ENCODE data around the gene ZBTB7C. TPM values are rescaled to one million over a fixed set of nuclear protein-coding genes. Genes with fewer than 3 reads are reported as not detected.

The ZBTB7C gene
- total and polyA plus RNA-seq, 2 donors (not counting 1 experiment from before 2014, with no cell fraction given) = not detected

- no peaks in the 10 kb centered on the region for H4K20me1 ChIP-seq (ENCODE audit: control insufficient read depth, insufficient read depth, low read length, poor library complexity, severe bottlenecking)
- H3K27me3 Mint-ChIP-seq = peaks cover 27% of the 10 kb centered on the region
- ChIA-PET CTCF (no interaction called here), POLR2A (no interaction called here)
- no peak overlapping the region for H3K4me3 ChIP-seq (ENCODE audit: control extremely low read depth in 1 of 5, extremely low read depth in 1 of 5, insufficient read depth in 1 of 5, low read depth in 2 of 5, low read length in 4 of 5)
- no peak for TF ChIP-seq EZH2 (IDR thresholded peaks at IDR 0.05; ENCODE audit: borderline replicate concordance, insufficient read depth, low read depth, low read length, poor library complexity, severe bottlenecking)
- 91% methylated on average over 11 of the region's 11 CpGs for WGBS (ENCODE audit: insufficient coverage)
- no peaks in the 10 kb centered on the region for H3K79me2 ChIP-seq (ENCODE audit: control insufficient read depth, insufficient read depth, low read length)
- no peak overlapping the region for H2AFZ ChIP-seq (ENCODE audit: insufficient read depth, low read depth, low read length, poor library complexity, severe bottlenecking)
- no peaks in the 10 kb centered on the region for H3K9me3 ChIP-seq (ENCODE audit: control extremely low read depth in 1 of 3, control insufficient read depth in 2 of 3, insufficient read depth in 1 of 3, low read length in 2 of 3)
- no peaks in the 10 kb centered on the region for H3K9me3 Mint-ChIP-seq (ENCODE audit: insufficient read depth)
- H3K9ac ChIP-seq (ENCODE audit: low read length) = no peak overlapping the region
- H3K4me1 Mint-ChIP-seq = no peaks in the 10 kb centered on the region
- H3K27me3 ChIP-seq (replicated peaks in 1 of 4; ENCODE audit: control extremely low read depth in 1 of 4, control insufficient read depth in 3 of 4, insufficient read depth in 4 of 4, low read length in 3 of 4) = peaks cover 0 to 2% (median 0%) of the 10 kb centered on the region in 4 experiments
- no peak overlapping the region for H3K27ac Mint-ChIP-seq
- no peaks in the 10 kb centered on the region for H3K4me1 ChIP-seq (ENCODE audit: control insufficient read depth in 2 of 2, insufficient read depth in 2 of 2, low read length in 2 of 2)
- no peak overlapping the region for H3K4me3 Mint-ChIP-seq
- ATAC-seq (ENCODE audit: low read depth) = no peak
- H3K4me2 ChIP-seq (replicated peaks; ENCODE audit: low read depth, low read length, poor library complexity, severe bottlenecking) = no peak overlapping the region
- no peak overlapping the region for H3K27ac ChIP-seq (ENCODE audit: low read length in 2 of 2)
- intact Hi-C loops (cut with micrococcal nuclease) = no loop called here
- no peaks in the 10 kb centered on the region for H3K36me3 ChIP-seq (replicated peaks in 1 of 2; ENCODE audit: control extremely low read depth in 1 of 2, control insufficient read depth in 1 of 2, extremely low read depth in 1 of 2, insufficient read depth in 2 of 2, low read length in 1 of 2)
- no peak for DNase-seq
These were observed 340.2 kb downstream of the ZBTB7C start for GRCh38 chr18:48068916-48069445.

- H3K4me3 Mint-ChIP-seq = no peak overlapping the region
- Histone ChIP-seq H3K4me1 (ENCODE audit: control insufficient read depth in 2 of 2, insufficient read depth in 2 of 2, low read length in 2 of 2) (no peaks in the 10 kb centered on the region), H3K27ac (ENCODE audit: low read length in 2 of 2) (no peak overlapping the region), H3K4me2 (replicated peaks; ENCODE audit: low read depth, low read length, poor library complexity, severe bottlenecking) (no peak overlapping the region), H2AFZ (ENCODE audit: insufficient read depth, low read depth, low read length, poor library complexity, severe bottlenecking) (no peak overlapping the region), H4K20me1 (ENCODE audit: control insufficient read depth, insufficient read depth, low read length, poor library complexity, severe bottlenecking) (no peaks in the 10 kb centered on the region), H3K9me3 (ENCODE audit: control extremely low read depth in 1 of 3, control insufficient read depth in 2 of 3, insufficient read depth in 1 of 3, low read length in 2 of 3) (no peaks in the 10 kb centered on the region), H3K79me2 (ENCODE audit: control insufficient read depth, insufficient read depth, low read length) (no peaks in the 10 kb centered on the region), H3K27me3 (replicated peaks in 1 of 4; ENCODE audit: control extremely low read depth in 1 of 4, control insufficient read depth in 3 of 4, insufficient read depth in 4 of 4, low read length in 3 of 4) (peaks cover 0 to 6% (median 0%) of the 10 kb centered on the region in 4 experiments), H3K9ac (ENCODE audit: low read length) (no peak overlapping the region), H3K36me3 (replicated peaks in 1 of 2; ENCODE audit: control extremely low read depth in 1 of 2, control insufficient read depth in 1 of 2, extremely low read depth in 1 of 2, insufficient read depth in 2 of 2, low read length in 1 of 2) (no peaks in the 10 kb centered on the region), H3K4me3 (ENCODE audit: control extremely low read depth in 1 of 5, extremely low read depth in 1 of 5, insufficient read depth in 1 of 5, low read depth in 2 of 5, low read length in 4 of 5) (no peak overlapping the region)
- no peak overlapping the region for H3K27ac Mint-ChIP-seq
- H3K4me1 Mint-ChIP-seq = no peaks in the 10 kb centered on the region
- no peak for ATAC-seq (ENCODE audit: low read depth)
- ChIA-PET CTCF (no interaction called here), POLR2A (no interaction called here)
- no peak for TF ChIP-seq EZH2 (IDR thresholded peaks at IDR 0.05; ENCODE audit: borderline replicate concordance, insufficient read depth, low read depth, low read length, poor library complexity, severe bottlenecking)
- TF ChIP-seq CTCF (IDR thresholded peaks at IDR 0.05) = no peak
- no peaks in the 10 kb centered on the region for H3K9me3 Mint-ChIP-seq (ENCODE audit: insufficient read depth)
- intact Hi-C loops (cut with micrococcal nuclease) = no loop called here
- WGBS (ENCODE audit: insufficient coverage) = 80% methylated on average over 1 of the region's 4 CpGs
- peaks cover 23% of the 10 kb centered on the region for H3K27me3 Mint-ChIP-seq
- no peak for DNase-seq
These were observed 342.9 kb downstream of the ZBTB7C start for GRCh38 chr18:48066225-48066652.

Data from B cell (primary cell).